A673 (cell line): ENCODE measurements around the gene H2AZ2. TPM values are rescaled to one million over a fixed set of nuclear protein-coding genes. Genes with fewer than 3 reads are reported as not detected.

Experiments
- BruUV-seq: library from RNA; stranded (reverse); fragments of 400-500 nt; replicated peaks from 2 replicates; lab custom pipeline; 2021; lab: Mats Ljungman, UMichigan
- CTCF ChIA-PET: fragments of 300-600 bp; sonication (Branson Sonifier 250); formaldehyde crosslinking; loops from one replicate; lab custom pipeline; 2022; ENCODE audit warnings: antibody characterized with exemption; lab: Charles Lee
- POLR2A ChIA-PET: fragments of 300-600 bp; sonication (Branson Sonifier 250); formaldehyde crosslinking; loops from one replicate; lab custom pipeline; 2022; ENCODE audit warnings: antibody characterized with exemption; ENCODE audit not compliant: low non-redundant PET; lab: Charles Lee
- DNase-seq: peaks from one replicate; pipeline ENCODE4 v3.0.0-alpha.2; 2015; ENCODE audit warnings: low spot score
- H3K27ac ChIP-seq: fragments of 200-600 bp; sonication (generic); 2 replicates; pipeline ENCODE4 v1.5.1; 2016; ENCODE audit warnings: mixed run types, low read depth, mild to moderate bottlenecking, mixed read lengths, antibody characterized with exemption, low read length; ENCODE audit not compliant: poor library complexity, severe bottlenecking
- H3K27me3 ChIP-seq: fragments of 200-600 bp; sonication (generic); replicated peaks from 2 replicates; pipeline ENCODE4 v1.6.1; 2017; ENCODE audit warnings: mixed run types, low read depth, mild to moderate bottlenecking, mixed read lengths, antibody characterized with exemption, low read length; ENCODE audit not compliant: insufficient read depth, poor library complexity
- H3K36me3 ChIP-seq: fragments of 200-600 bp; sonication (generic); 2 replicates; pipeline ENCODE4 v1.6.1; 2016; ENCODE audit warnings: mixed run types, mild to moderate bottlenecking, mixed read lengths, antibody characterized with exemption, low read length; ENCODE audit not compliant: insufficient read depth, poor library complexity, severe bottlenecking
- H3K4me1 ChIP-seq: fragments of 200-600 bp; sonication (generic); 2 replicates; pipeline ENCODE4 v1.6.1; 2017; ENCODE audit warnings: mixed run types, mild to moderate bottlenecking, mixed read lengths, antibody characterized with exemption, low read length; ENCODE audit not compliant: insufficient read depth, poor library complexity, severe bottlenecking
- H3K4me3 ChIP-seq: fragments of 200-600 bp; sonication (generic); 2 replicates; pipeline ENCODE4 v1.5.1; 2016; ENCODE audit warnings: low read depth, mixed run types, mild to moderate bottlenecking, mixed read lengths, low read length; ENCODE audit not compliant: poor library complexity, severe bottlenecking
- H3K9me3 ChIP-seq: fragments of 200-600 bp; sonication (generic); 2 replicates; pipeline ENCODE4 v1.6.1; 2016; ENCODE audit warnings: mixed run types, low read depth, mild to moderate bottlenecking, mixed read lengths, antibody characterized with exemption, low read length; ENCODE audit not compliant: poor library complexity, severe bottlenecking
- CTCF ChIP-seq: fragments of 300-800, 200-600 bp; sonication (generic); conservative IDR thresholded peaks from 2 replicates; pipeline ENCODE4 v1.5.1; 2017; ENCODE audit warnings: low read depth, mild to moderate bottlenecking, antibody characterized with exemption, low read length, moderate library complexity, mixed read lengths
- EZH2 ChIP-seq: fragments of 200-600 bp; sonication (generic); IDR thresholded peaks from 2 replicates; pipeline ENCODE4 v1.6.1; 2017; ENCODE audit warnings: borderline replicate concordance, low read depth, mild to moderate bottlenecking, mixed read lengths, antibody characterized with exemption, low read length; ENCODE audit not compliant: poor library complexity, severe bottlenecking
- intact Hi-C: fragments of 100-400 bp; cut with micrococcal nuclease; formaldehyde crosslinking; loops from one replicate; pipeline ENCODE4 v1.10.0; 2022; ENCODE audit not compliant: unreplicated experiment
- total RNA-seq: library from RNA; stranded (reverse); gene quantifications from 2 replicates; pipeline ENCODE4 v1.2.3, GENCODE V29; 2021

H2AZ2 gene
- total RNA-seq, 1 experiment from 2014 or later = 291 TPM

- ChIA-PET POLR2A (no interaction called here), CTCF (no interaction called here)
- Histone ChIP-seq H3K27me3 (no peaks in the 10 kb centered on the region), H3K27ac (no peak overlapping the region), H3K36me3 (peaks cover 68% of the 10 kb centered on the region), H3K4me1 (peaks cover 11% of the 10 kb centered on the region), H3K9me3 (no peaks in the 10 kb centered on the region), H3K4me3 (no peak overlapping the region)
- DNase-seq = no peak
- intact Hi-C loops = no loop called here
- no TSS peak for BruUV-seq
- TF ChIP-seq CTCF = no peak
- TF ChIP-seq EZH2 = no peak
These were observed 46.0 kb downstream of the H2AZ2 start for GRCh38 chr7:44801890-44802289.

- TF ChIP-seq EZH2 (no peak), CTCF (no peak)
- Histone ChIP-seq H3K27ac (no peak overlapping the region), H3K27me3 (no peaks in the 10 kb centered on the region), H3K4me3 (no peak overlapping the region), H3K4me1 (peaks cover 18% of the 10 kb centered on the region), H3K36me3 (peaks cover 68% of the 10 kb centered on the region), H3K9me3 (no peaks in the 10 kb centered on the region)
- intact Hi-C loops = loop anchor here (5.0 kb wide), 2 partner anchors 193 to 218 kb away; partner anchors contain the start of genes OGDH and TMED4
- ChIA-PET POLR2A (no interaction called here), CTCF (no interaction called here)
- BruUV-seq = no TSS peak
- no peak for DNase-seq
These were observed 47.9 kb downstream of the H2AZ2 start for GRCh38 chr7:44799939-44800338.

DNA sequence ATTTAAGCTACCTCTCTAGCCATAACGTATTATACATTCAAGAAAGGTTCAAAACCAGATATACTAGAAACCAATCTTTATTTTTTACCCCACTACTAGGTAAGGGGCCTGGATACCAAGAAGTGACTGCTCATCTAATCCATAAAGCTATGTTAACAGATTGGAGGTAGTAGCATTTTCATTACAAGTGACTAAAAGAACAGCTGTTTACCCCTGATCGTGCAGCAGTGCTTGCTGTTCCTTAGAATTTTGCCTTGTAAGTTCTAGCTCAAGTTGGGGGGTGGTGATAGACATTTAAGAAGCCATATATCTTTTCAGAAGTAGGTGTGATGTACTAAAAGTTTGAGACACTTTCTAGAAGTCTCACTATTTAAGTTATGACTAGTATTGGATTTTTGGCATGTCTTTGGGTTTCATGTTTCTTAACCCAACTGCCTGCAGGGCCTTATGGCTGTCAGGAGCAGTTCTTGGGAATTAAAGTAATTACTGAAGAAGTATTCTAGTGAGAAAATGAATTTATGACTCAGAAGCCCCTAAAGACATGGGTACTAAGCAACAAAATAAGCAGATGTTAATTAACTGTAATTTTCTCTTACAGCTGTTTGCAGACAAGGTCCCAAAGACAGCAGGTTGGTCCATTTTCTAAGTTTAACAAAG lies 49.1 kb downstream of the H2AZ2 start:
- DNase-seq = no peak
- Histone ChIP-seq H3K27me3 (no peaks in the 10 kb centered on the region), H3K27ac (peak overlapping the region; percentile 41), H3K36me3 (peaks cover 64% of the 10 kb centered on the region), H3K9me3 (no peaks in the 10 kb centered on the region), H3K4me3 (peak overlapping the region; percentile 64), H3K4me1 (peaks cover 18% of the 10 kb centered on the region)
- intact Hi-C loops = loop anchor here (5.0 kb wide), 2 partner anchors 191 to 216 kb away; partner anchors contain the start of genes OGDH and TMED4
- BruUV-seq = no TSS peak
- ChIA-PET CTCF (no interaction called here), POLR2A (no interaction called here)
- TF ChIP-seq EZH2 (no peak), CTCF (no peak)
